Peyer's patch (tissue), 4 donors: ENCODE data around the gene RABGGTA. TPM values are rescaled to one million over a fixed set of nuclear protein-coding genes. Genes with fewer than 3 reads are reported as not detected.
"Not testable (repeated sequence)": the region's sequence is repeated elsewhere in the genome, so short reads cannot be mapped to it uniquely, and the experiment has no call there.

Experiments used
- DNase-seq, 3 donors: peaks; one replicate each; pipeline ENCODE4 v3.0.0-alpha.2; 2017 to 2019
- H3K27ac ChIP-seq, 4 donors: fragments of 200-600 bp; sonication (generic); one replicate each; pipeline ENCODE4 v1.5.1; 2016 to 2019
- H3K27me3 ChIP-seq, 2 donors: fragments of 200-600 bp; sonication (generic); one replicate each; pipeline ENCODE4 v1.5.1; 2019
- H3K36me3 ChIP-seq, 3 donors: fragments of 200-600 bp; sonication (generic); one replicate each; pipeline ENCODE4 v1.5.1; 2016 to 2019
- H3K4me1 ChIP-seq, 4 donors: fragments of 200-600 bp; sonication (generic); one replicate each; pipeline ENCODE4 v1.5.1; 2016 to 2019
- H3K4me3 ChIP-seq, 4 donors: fragments of 200-600 bp; sonication (generic); 1 replicate in 3 of 4; 2 replicates in 1 of 4; pipeline ENCODE4 v1.5.1; 2016 to 2019; ENCODE audit warnings: mild to moderate bottlenecking in 1 of 4
- H3K9me3 ChIP-seq, 4 donors: fragments of 200-600 bp; sonication (generic); one replicate each; pipeline ENCODE4 v1.5.1; 2016 to 2019; ENCODE audit warnings: mild to moderate bottlenecking in 1 of 4
- POLR2A ChIP-seq, 2 donors: fragments of 450-650 bp; IDR thresholded peaks; one replicate each; pipeline ENCODE4 v1.5.1; 2017; ENCODE audit warnings: antibody characterized with exemption in 2 of 2, mild to moderate bottlenecking in 2 of 2, moderate library complexity in 2 of 2
- total RNA-seq, 4 donors: library from RNA; depleted of rRNA; stranded (reverse); fragments of >200 nt; gene quantifications; one replicate each; pipeline ENCODE4 v1.1.0, GENCODE V29; 2016
- TF ChIP-seq, protein P1 (sequence below), 6 experiments: fragments of 450-650 bp in 4 of 6; fragments of 200-600 bp in 2 of 6; sonication (generic) in 1 of 6; IDR thresholded peaks; one replicate each; pipeline ENCODE4 v1.5.1; 2017 to 2019; ENCODE audit warnings: antibody characterized with exemption in 6 of 6, mild to moderate bottlenecking in 3 of 6, moderate library complexity in 1 of 6

The RABGGTA gene
- total RNA-seq, 4 donors from 2014 or later = 57.3 to 84.6 (median 77.6) TPM

DNA sequence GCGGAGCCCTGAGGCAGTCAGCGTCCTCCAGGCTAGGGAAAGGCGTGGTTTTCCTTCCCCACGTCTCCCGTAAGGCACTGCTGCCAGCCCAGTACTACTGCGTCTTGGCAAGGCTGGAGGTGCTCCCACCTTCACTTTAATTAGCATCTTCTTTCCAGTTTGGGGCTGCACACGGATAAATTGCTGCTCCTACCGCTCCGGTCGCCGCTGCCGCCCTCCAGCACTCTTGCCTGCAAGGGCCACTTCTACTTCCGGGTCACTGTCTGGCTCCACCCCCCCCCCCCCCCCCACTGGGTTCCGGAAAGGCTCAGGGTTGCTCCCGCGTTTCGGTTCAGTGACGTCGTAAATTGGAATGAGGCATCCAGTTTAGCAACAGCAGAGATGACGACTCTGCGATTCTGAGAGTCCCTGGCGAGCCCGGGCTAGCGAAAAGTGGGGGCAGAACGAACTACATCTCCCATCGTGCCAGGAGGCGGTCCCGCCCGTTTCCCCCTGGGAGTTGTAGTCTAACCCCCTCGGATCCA, 39.2 kb downstream of the RABGGTA start, which contains the start of gene NEDD8:
Gene NEDD8 (minus strand): TSS at position 247 of the 524 bp plus-strand sequence. CDS start 100 bp downstream, at position 147.
- Histone ChIP-seq H3K27ac (peak within 1 kb of the TSS; percentile 80 to 94 (median 87)), H3K36me3 (peaks cover 0 to 20% (median 0%) of the 10 kb centered on the region in 3 donors), H3K4me3 (peak within 1 kb of the TSS; percentile 64 to 95 (median 78)), H3K27me3 (no peaks in the 10 kb centered on the region), H3K4me1 (peaks cover 0 to 24% (median 4%) of the 10 kb centered on the region in 4 donors), H3K9me3 (no peaks in the 10 kb centered on the region)
- DNase-seq = peak; percentile 88 to 96 (median 94)
- TF ChIP-seq, protein P1, sequence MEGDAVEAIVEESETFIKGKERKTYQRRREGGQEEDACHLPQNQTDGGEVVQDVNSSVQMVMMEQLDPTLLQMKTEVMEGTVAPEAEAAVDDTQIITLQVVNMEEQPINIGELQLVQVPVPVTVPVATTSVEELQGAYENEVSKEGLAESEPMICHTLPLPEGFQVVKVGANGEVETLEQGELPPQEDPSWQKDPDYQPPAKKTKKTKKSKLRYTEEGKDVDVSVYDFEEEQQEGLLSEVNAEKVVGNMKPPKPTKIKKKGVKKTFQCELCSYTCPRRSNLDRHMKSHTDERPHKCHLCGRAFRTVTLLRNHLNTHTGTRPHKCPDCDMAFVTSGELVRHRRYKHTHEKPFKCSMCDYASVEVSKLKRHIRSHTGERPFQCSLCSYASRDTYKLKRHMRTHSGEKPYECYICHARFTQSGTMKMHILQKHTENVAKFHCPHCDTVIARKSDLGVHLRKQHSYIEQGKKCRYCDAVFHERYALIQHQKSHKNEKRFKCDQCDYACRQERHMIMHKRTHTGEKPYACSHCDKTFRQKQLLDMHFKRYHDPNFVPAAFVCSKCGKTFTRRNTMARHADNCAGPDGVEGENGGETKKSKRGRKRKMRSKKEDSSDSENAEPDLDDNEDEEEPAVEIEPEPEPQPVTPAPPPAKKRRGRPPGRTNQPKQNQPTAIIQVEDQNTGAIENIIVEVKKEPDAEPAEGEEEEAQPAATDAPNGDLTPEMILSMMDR (IDR thresholded peaks at IDR 0.05) = no peak
- TF ChIP-seq POLR2A (IDR thresholded peaks at IDR 0.05) = peak; percentile 30 to 47

DNA sequence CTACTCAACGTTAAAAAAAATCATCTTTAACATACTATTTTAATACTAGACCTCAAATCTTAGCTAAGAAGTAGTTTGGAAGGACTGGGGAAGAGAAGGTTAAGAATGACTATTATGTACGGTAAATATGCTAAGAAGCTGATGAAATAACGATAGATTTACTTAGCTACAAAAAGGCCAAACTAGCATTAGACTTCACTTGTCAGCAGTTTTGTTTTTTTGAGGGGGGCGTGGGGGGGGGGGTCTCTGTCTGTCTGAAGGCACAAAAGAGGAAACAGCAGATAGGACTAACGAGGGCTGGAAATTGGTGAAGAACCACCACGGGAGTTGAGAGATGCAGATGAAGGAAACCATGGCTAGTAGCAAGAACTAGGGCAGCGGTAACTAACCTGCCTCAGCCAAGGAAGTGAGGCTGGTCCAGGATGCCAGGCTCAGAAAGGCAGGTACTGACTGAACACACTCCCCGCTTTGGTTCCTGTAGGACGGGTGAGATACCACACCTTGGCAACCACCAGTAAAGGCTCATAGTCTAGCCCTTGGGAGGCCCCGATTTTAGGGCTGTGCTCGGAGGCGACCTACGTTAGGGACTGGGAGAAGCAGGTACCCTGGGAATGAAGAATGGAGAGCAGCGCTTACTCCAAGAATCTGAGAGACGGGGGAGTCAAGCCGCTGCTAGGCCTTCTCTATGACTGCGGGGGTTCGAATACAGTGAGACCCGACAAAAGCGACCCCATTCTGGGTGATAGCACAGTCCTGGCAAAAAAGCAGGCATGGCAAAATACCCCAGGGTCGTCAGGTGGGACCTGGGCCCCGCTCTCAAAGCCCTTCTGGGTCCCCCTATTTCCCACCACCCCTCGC, 39.9 kb downstream of the RABGGTA start:
- Histone ChIP-seq H3K4me3 (peak overlapping the region; percentile 64 to 95 (median 78)), H3K36me3 (peaks cover 0 to 13% (median 0%) of the 10 kb centered on the region in 3 donors), H3K9me3 (no peaks in the 10 kb centered on the region), H3K27ac (peak overlapping the region; percentile 80 to 94 (median 87)), H3K27me3 (no peaks in the 10 kb centered on the region), H3K4me1 (peaks cover 0 to 24% (median 4%) of the 10 kb centered on the region in 4 donors)
- TF ChIP-seq, protein P1 (IDR thresholded peaks at IDR 0.05) = no peak
- no peak for TF ChIP-seq POLR2A (IDR thresholded peaks at IDR 0.05)
- DNase-seq = no peak

DNA sequence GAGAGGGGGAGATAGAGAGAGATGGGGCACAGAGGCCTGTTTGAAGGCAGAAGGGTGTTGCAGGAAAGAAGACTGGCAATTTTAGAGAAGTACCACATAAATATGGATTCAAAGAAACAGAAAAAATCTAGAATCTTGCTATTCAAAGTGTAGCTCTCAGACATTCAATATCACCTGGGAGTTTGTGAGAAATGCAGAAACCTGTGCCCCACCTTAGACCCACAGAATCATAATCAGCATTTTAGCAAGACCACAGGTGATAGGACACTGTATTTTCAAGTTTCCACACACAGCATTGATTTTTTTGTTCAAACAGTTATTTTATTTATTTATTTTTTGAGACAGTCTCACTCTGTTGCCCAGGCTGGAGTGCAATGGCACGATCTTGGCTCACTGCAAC, 42.5 kb downstream of the RABGGTA start:
- no peak for TF ChIP-seq POLR2A (IDR thresholded peaks at IDR 0.05)
- TF ChIP-seq, protein P1 (IDR thresholded peaks at IDR 0.05) = no peak

DNA sequence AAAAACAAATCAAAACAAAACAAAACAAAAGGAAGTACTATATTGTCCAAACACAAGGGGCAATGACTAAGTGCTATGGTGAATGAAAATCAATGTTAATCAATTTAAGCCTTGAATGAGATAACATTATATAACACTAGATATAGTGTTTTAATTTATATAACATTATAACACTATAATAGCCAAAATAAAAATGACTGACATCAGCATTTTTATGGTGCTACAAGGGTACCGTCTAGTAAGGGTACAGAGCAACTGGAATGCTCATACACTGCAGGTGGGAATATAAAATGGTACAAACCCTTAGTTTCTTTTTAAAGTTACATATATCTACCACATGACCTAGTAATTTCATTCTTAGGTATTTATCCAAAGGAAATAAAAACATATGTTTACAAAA, 44.9 kb downstream of the RABGGTA start:
- no peak for DNase-seq
- TF ChIP-seq, protein P1 (IDR thresholded peaks at IDR 0.05) = no peak
- Histone ChIP-seq H3K27ac (no peak overlapping the region), H3K9me3 (no peaks in the 10 kb centered on the region), H3K4me3 (no peak overlapping the region), H3K4me1 (peaks cover 0 to 9% (median 0%) of the 10 kb centered on the region in 4 donors), H3K36me3 (no peaks in the 10 kb centered on the region), H3K27me3 (no peaks in the 10 kb centered on the region)

More for the DNA sequence above, 42.5 kb downstream of the RABGGTA start:
- H3K9me3 ChIP-seq = no peaks in the 10 kb centered on the region
- no peaks in the 10 kb centered on the region for H3K27me3 ChIP-seq
- DNase-seq = no peak
- no peak overlapping the region for H3K27ac ChIP-seq
- peaks cover 0 to 17% (median 4%) of the 10 kb centered on the region in 4 donors for H3K4me1 ChIP-seq
- no peak overlapping the region for H3K4me3 ChIP-seq
- H3K36me3 ChIP-seq = no peaks in the 10 kb centered on the region

DNA sequence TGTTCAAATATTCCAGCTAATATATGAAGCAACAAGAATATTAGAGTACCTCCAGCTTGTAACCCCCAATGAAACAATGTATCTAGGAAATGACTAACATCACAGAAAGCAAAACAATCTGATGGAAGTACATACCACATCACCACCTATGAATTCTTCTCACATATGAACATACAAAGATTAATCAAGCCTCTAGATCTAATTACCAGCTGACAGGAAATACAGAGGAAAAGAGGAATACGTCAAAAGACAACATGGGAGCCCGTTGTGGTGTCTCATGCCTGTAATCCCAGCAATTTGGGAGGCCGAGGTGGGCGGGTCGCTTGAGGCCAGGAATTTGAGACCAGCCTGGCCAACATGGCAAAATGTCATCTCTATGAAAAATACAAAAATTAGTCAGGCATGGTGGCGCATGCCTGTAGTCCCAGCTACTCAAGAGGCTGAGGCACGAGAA, 46.8 kb downstream of the RABGGTA start:
- Histone ChIP-seq H3K4me3 (no peak overlapping the region), H3K27me3 (no peaks in the 10 kb centered on the region), H3K9me3 (no peaks in the 10 kb centered on the region), H3K36me3 (no peaks in the 10 kb centered on the region), H3K4me1 (no peaks in the 10 kb centered on the region), H3K27ac (no peak overlapping the region)
- DNase-seq = no peak
- TF ChIP-seq, protein P1 (IDR thresholded peaks at IDR 0.05) = no peak
- no peak for TF ChIP-seq POLR2A (IDR thresholded peaks at IDR 0.05)

DNA sequence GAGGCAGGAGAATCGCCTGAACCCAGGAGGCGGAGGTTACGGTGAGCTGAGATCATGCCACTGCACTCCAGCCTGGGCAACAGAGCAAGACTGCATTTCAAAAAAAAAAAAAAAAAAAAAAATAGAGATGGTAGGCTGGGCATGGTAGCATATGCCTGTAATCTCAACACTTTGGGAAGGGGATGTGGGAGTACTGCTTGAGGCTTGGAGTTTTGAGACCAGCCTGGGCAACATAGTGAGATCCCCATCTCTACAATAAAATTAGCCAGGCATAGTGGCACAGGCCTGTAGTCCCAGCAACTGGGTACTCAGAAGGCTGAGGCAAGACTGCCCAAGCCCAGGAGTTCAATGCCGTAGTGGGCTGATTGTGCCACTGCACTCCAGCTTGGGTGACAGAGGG, 48.4 kb downstream of the RABGGTA start:
- not testable (repeated sequence) for DNase-seq, H3K27ac ChIP-seq, H3K4me3 ChIP-seq, H3K9me3 ChIP-seq, H3K36me3 ChIP-seq, H3K4me1 ChIP-seq, H3K27me3 ChIP-seq
